ENCODE measurements around the gene SIGLEC5. TPM values are rescaled to one million over a fixed set of nuclear protein-coding genes. Genes with fewer than 3 reads are reported as not detected.

SIGLEC5 gene
- polyA plus RNA-seq, 1 experiment, result not detected

- Histone ChIP-seq H3K4me3 (ENCODE audit: low read depth, low read length) (no peak overlapping the region), H3K27ac (ENCODE audit: low read depth, low read length) (no peak overlapping the region), H3K27me3 (ENCODE audit: control insufficient read depth, insufficient read depth, low read length) (no peaks in the 10 kb centered on the region), H3K9me3 (ENCODE audit: control insufficient read depth, insufficient read depth, low read length) (no peaks in the 10 kb centered on the region)
- CTCF ChIA-PET, result no interaction called here
- POLR2A ChIA-PET, result no interaction called here
- no peak for TF ChIP-seq CTCF (IDR thresholded peaks at IDR 0.05; ENCODE audit: low read depth, low read length)
- no peak for DNase-seq (ENCODE audit: low read depth, low spot score)
Measured at GRCh38 chr19:51564791-51565190, 65.4 kb downstream of the SIGLEC5 start.

Small RNA genes lying within 50 kb of the gene (small RNA-seq; reads per million reads assigned to genes)
- gene AC018755.2 (ENCODE audit: insufficient read length, low read depth), result not detected

Other genes with a start within 250 kb of the SIGLEC5 start
- not detected in 2 replicates for gene LIM2, start 242.4 kb downstream of the SIGLEC5 start, polyA plus RNA-seq (2011; rRNA removed)
- not detected in 2 replicates for gene C19orf84, start 239.8 kb downstream of the SIGLEC5 start, polyA plus RNA-seq (2011; rRNA removed)
- not detected in 2 replicates for gene SIGLEC10, start 212.8 kb downstream of the SIGLEC5 start, polyA plus RNA-seq (2011; rRNA removed)
- not detected in 2 replicates for gene SIGLEC8, start 171.9 kb downstream of the SIGLEC5 start, polyA plus RNA-seq (2011; rRNA removed)
- not detected in 2 replicates for gene CEACAM18, start 151.9 kb downstream of the SIGLEC5 start, polyA plus RNA-seq (2011; rRNA removed)
- not detected in 2 replicates for gene SIGLEC12, start 128.6 kb downstream of the SIGLEC5 start, polyA plus RNA-seq (2011; rRNA removed)
- gene SIGLEC6, start 98.7 kb downstream of the SIGLEC5 start, polyA plus RNA-seq (2011; rRNA removed), result not detected in 2 replicates
- 4.8 and 6.4 TPM in 2 replicates for gene ZNF175, start 59.1 kb downstream of the SIGLEC5 start, polyA plus RNA-seq (2011; rRNA removed)
- gene SIGLEC14, start 16.4 kb upstream of the SIGLEC5 start, polyA plus RNA-seq (2011; rRNA removed), result not detected in 2 replicates
- 3.5 and 5.6 TPM in 2 replicates for gene SPACA6, start 62.9 kb upstream of the SIGLEC5 start, polyA plus RNA-seq (2011; rRNA removed)
- not detected in 2 replicates for gene HAS1, start 93.6 kb upstream of the SIGLEC5 start, polyA plus RNA-seq (2011; rRNA removed)
- not detected in 2 replicates for gene FPR1, start 121.5 kb upstream of the SIGLEC5 start, polyA plus RNA-seq (2011; rRNA removed)
- gene FPR2, start 130.8 kb upstream of the SIGLEC5 start, polyA plus RNA-seq (2011; rRNA removed), result not detected in 2 replicates
- gene FPR3, start 164.8 kb upstream of the SIGLEC5 start, polyA plus RNA-seq (2011; rRNA removed), result not detected in 2 replicates